ENCODE data around the gene EFNA2.

Gene EFNA2

GRCh38 chr19:1284979-1285736 is 515 bp upstream of the EFNA2 start:
- DNase-seq = no peak

- no peak for DNase-seq
These were observed 1.0 kb downstream of the EFNA2 start for GRCh38 chr19:1286487-1287353.

GRCh38 chr19:1287354-1288225 is 1.9 kb downstream of the EFNA2 start:
- DNase-seq = no peak

- DNase-seq = no peak
These were observed 2.5 kb downstream of the EFNA2 start for GRCh38 chr19:1288226-1288612.

- no peak for DNase-seq
These were observed 3.4 kb downstream of the EFNA2 start for GRCh38 chr19:1288833-1289685.

- no peak for DNase-seq
These were observed 4.0 kb downstream of the EFNA2 start for GRCh38 chr19:1289686-1290025.

- no peak for DNase-seq
These were observed 4.6 kb downstream of the EFNA2 start for GRCh38 chr19:1290196-1290702.

GRCh38 chr19:1290703-1291651 is 5.3 kb downstream of the EFNA2 start:
- DNase-seq = no peak

GRCh38 chr19:1291761-1292418 is 6.2 kb downstream of the EFNA2 start:
- DNase-seq = no peak

- DNase-seq = no peak
These were observed 6.9 kb downstream of the EFNA2 start for GRCh38 chr19:1292419-1293151.

GRCh38 chr19:1293782-1294604 is 8.3 kb downstream of the EFNA2 start:
- no peak for DNase-seq

GRCh38 chr19:1294688-1295087 is 9.0 kb downstream of the EFNA2 start:
- DNase-seq = no peak

- DNase-seq = peak; percentile 50
These were observed 9.7 kb downstream of the EFNA2 start for GRCh38 chr19:1295169-1296012.

- no peak for DNase-seq
These were observed 10.4 kb downstream of the EFNA2 start for GRCh38 chr19:1296078-1296477.

- no peak for DNase-seq
These were observed 11.1 kb downstream of the EFNA2 start for GRCh38 chr19:1296575-1297271.

- no peak for DNase-seq
These were observed 12.6 kb downstream of the EFNA2 start for GRCh38 chr19:1298235-1298634.

GRCh38 chr19:1299801-1300200 is 14.1 kb downstream of the EFNA2 start:
- no peak for DNase-seq
